Activated CD8-positive, alpha-beta memory T cell treated with anti-CD3 and anti-CD28 coated beads for 48 hours (primary cell): Measurements from ENCODE around the gene TRIP10.

Experiments
- DNase-seq, 3 experiments: peaks; one replicate each; pipeline ENCODE4 v3.0.0-alpha.2; 2020; ENCODE audit warnings: low read depth in 2 of 3, low spot score in 2 of 3

TRIP10 gene

DNA sequence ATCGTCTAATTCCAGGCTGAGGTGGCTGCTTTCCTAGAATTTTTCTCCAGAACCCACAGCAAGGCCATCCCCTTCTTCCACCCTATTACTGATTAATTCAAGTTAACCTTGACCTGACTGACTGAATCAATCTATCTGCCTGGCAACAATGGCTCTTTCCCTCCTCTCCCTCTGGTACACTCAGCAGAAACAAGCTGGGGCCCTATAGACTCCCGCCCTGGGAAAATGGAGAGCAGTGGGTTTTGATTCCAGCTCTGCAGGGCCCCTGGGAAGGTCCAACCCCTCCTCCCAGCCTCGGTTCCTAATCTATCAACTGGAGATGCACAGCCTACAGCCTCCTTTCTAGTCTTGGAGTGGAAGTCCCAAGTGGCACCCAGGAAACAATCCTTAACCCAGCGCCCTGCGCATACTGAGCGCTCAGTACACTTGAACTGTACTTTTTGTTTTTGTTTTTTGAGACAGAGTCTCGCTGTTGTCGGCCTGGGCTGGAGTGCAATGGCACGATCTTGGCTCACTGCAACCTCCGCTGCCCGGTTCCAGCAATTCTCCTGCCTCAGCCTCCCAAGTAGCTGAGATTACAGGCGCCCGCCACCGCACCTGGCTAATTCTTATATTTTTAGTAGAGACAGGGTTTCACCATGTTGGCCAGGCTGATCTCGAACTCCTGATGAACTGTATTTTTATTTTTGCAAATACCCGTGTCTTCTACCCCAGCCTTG lies 13.8 kb upstream of the TRIP10 start:
- no peak for DNase-seq

DNA sequence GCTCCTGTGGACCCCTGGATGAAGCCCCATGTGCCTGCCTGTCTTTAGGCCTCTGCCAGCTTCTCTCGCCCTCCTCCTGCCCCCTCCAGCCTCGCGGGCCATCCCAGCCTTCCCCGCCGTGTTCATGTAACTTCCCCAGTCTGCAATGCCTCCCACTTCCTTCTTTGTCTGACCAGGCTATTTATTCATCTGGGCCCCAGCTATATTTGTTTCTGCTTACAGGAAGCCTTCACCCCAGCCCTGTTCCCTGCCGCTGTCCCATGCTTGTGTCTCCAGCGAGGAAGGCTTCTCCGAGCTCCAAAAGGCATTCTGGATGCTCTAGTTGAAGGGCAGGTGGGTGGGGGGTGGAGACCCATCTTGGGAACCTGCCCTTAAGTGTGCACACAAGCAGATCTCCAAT lies 11.1 kb upstream of the TRIP10 start:
- DNase-seq = no peak

DNA sequence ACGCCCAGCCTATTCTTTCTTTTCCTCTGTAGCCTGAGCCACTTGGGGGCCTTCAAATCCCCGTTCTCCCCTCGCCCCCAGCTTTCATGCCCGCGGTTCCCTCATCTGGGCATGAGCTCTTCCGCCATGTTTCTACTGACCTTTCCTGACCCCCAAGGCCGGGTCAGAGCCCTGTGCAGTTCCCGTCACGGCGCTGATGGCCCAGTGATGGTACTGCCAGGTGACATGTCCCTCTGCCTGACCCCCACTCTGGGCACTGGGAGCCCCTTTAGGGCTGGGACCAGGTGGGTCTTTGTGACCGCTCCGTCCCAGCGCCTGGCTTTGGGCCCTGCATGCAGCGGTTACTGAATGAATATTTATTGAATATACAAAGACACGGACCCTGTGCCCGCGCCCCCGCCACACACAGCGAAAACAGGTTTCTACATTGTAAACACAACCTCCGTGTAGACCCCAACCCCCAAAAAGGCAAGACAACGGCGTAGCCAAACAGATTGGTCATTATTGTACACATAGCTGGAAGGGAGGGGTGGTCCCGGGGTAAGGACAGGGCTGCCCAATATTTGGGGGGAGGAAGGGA lies 9.8 kb upstream of the TRIP10 start:
- no peak for DNase-seq

DNA sequence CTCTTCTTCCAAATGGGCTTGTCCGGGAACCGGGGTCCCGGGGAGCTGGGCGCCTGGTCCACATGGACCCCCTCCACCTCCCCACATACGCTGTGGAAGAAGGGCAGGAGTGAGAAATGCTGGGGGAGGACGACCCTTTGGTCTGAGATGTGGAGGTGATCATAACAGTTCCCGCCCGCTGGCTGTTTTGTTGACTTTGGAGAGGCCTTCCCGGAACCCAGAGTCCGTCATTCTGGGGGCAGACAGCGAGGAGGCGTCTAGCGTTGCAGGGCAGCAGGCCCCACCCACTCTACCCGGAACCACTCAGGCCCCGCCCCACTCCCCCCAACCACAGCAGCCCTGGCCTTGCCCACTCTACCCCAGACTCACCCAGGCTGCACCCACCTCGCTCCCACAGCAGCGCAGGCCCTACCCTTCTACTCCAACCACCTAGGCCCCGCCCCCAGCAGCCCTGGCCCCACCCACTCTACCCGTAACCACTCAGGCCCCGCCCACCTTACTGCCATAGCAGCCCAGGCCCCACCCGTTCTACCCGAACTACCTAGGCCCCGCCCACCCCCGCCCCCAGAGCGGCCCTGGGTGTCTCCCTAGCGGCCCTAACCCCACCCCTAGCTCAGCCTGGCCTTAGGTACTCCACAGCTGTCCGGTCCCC lies 9.2 kb upstream of the TRIP10 start:
- peak in 1 of 3 experiments; percentile 23 for DNase-seq

DNA sequence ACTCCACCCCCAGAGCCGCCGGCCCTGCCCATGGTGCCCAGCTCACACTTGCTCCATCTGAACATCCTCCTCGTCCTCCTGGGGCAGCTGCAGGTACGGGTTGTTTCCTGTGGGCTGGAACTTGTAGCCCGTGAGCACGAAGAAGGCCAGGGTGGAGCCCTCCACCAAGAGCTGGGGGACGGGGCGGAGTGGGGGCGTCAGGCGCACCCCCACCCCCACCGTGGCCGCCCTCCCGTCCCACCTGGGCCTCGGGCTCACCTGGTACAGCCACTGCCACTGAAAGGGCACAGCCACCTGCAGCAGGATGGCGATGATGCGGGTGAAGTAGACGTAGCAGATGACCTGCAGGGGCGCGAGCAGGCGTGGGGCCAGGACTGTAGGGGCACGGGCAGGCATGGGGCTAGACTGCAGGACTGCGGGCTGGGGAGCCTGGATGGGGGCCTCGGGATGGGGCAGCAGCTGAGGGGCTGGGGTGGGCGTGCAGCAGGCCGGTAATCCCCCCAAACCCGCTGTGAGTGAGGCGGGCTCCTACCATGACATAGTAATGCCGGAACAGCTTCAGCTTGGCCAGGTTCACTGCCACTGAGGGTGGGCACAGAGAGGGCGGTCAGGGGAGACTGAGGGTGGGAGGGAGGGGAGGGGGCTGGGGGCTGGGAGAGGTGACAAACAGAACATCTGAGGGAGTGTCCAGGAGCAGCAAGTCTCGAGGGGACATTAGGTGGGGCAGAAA lies 8.4 kb upstream of the TRIP10 start:
- no peak for DNase-seq

DNA sequence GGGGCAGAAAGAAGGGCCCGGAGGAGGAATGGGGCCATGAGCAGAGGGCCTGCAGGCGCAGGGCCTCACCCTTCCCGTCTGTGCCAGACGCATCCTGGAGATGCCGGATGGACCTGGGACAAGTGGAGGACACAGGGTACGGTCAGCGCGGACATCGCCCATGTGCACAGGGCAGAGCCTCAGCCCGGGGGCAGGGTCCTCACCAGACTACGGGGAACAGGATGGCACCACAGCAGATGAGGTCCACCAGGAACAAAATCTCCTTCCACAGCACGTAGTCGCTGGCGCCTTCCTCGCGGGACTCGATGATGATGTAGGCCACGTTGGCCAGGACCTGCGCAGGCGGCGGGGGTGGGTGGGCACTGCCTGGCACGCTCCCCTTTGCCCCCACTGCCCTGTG lies 7.7 kb upstream of the TRIP10 start:
- no peak for DNase-seq

DNA sequence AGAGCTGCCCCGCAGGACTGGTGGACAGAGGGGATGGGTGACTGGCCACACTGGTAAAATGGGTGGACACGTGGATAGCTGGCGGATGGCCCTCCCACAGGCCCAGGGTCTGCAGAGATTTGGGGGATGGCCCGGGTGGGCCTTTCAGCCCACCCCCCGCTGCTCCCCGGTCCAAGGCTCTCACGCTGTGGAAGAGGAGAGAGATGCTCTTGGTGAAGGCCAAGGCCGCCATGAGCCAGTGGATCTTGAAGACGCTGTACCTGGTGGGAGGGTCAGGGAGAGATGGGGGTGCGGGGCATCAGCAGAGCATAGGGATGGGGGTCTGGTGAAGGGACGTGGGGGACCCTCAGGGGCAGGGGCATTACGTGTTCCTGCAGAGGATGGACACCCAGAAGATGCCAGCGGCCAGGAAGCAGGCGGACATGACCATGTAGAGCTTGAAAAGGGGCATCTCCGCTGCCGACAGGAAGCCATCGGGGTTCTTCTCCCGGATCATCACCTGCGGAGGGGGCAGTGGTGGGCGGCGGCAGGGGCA lies 6.6 kb upstream of the TRIP10 start:
- DNase-seq = no peak

DNA sequence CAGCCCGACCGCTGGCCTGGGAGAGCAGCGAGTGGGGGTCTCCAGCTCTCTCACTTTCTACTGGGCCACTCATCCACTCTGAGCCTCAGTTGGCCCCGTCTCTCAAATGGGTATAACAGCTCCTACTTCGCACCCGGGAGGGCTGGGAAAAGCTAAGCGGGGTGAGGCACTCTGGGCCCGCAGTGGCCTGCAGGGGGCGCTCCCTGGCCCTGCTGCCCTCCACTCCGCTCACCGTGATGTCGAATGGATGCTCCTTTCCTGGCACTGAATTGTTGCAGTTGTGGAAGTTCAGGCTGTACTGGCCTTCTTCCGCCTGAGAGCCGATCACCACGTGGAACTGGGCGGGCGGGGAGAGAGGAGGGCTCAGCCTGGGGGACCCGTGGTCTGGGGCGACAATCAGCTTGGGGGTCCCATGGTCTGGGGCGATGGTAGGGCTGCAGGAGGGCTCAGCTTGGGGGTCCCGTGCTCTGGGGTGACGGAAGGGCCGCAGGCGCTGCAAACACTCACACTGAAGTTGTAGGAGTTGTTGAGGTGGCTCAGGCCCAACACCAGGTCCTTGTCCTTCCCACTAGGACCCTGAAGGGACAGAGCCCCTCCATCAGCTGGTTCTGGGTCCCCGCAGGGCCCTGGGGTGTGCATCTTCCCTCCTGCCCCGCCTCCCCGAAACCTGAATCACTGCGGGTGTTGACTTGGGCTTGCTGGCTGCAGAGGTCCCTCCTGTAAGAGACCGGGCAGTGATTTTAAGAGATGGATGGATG lies 6.0 kb upstream of the TRIP10 start:
- DNase-seq = no peak

DNA sequence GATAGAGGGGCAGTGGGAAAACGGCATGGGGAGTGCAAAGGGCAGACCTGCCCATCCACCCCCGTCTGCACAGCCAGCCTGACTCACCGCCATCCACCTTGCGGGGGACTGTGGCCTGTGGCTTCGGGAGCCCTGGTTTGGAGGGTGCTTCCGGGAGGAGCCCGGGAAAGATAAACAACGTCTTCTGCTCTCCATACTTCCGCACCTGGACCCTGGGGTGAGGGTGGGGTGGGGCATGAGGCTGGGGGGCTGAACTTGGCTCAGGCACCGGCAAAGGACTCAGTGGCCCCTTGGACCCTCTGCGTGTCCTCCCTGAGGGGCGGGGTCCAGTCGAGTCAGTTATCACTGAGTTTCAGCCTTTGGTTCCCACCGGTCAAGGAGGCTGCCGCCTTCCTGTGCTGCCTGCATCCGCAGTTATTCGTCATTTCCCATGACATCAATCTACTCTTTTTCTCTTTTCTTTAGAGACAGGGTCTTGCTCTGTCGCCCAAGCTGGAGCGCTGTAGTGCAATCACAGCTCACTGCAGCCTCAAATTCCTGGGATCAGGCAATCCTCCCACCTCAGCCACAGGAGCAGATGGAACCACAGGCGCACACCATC lies 5.3 kb upstream of the TRIP10 start:
- DNase-seq = no peak

DNA sequence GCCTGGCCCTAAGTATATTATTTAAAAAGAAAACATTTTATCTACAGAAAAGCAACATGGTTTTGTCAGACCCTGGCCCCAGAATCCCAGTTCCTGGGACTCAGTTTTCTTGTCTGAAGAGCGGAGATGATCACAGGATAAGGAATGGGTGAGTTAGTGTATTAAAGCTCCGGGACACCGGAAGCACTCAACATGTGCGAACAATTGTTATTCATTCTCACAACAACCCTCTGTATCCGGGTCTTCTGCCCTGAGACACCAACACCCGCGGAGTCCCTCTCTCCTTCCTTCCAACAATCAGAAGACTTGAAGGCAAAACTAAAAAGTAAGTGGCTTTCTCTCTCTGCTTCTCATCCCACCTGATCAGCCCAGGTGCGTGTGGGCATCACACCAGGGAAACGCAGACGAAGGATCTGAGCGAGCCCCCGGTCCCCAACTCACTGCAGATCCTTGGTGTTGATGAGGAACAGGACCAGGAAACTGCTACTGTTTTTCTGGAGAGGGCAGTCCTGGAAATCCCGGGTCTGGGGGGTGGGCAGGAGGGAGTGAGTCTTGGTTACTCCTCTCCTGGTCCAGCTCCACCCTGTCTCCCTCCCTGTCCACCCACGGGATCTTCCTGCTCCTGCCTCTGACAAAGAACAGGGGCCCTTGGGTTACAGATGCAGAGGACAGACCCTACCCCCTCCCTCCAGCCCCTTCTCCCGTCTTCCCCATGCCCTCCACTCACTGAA lies 4.1 kb upstream of the TRIP10 start:
- DNase-seq = no peak

DNA sequence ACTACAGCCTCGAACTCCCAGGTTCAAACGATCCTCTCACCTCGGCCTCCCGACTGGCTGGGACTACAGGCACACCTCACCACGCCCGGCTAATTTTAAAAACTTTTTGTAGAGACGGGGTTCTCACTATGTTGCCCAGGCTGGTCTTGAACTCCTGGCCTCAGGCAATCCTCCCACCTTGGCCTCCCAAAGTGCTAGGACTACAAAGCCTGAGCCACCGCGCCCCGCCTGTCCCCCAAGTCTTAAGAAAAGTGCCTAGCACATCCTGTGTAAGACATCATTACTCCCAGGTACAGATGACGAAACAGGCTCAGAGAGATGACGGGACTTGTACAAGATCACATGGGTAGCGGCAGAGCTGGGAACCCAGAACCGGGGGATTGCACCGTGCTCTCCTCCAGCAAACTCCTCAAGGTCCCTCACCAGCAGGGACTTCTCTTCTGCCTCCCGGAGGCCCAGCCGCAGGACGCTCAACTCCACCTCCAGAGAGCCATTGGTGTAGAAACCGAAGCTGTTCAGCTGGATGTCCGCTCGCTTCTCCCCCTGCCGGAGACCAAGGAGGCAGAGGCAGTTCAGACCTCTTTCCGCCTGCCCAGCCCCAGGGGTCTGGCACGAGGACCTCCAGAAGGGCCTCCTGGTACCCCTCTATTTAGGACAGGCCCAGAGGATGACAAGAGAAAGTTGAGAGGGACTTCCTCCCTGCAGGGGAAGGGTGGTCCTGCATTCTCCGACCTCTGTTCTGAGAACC lies 3.1 kb upstream of the TRIP10 start:
- DNase-seq = peak; percentile 43 to 54 (median 47)

DNA sequence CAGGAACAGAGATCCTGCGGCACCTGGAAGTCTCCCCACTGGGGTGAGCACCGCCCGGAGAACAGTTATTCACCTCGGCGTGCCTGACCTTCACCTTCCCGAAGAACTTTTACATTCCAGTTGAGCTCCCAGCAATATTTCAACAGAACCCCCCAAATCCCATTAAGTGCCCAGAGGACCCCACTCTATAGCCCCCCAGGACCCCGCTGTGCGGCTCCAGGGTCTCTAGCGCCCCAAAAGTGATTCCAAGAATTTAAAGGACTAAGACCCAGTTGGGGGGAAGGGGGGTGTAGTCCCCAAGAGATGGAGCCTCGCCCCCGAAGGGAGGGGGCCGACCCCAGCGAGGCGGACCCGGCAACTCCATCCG lies 2.6 kb upstream of the TRIP10 start:
- no peak for DNase-seq

DNA sequence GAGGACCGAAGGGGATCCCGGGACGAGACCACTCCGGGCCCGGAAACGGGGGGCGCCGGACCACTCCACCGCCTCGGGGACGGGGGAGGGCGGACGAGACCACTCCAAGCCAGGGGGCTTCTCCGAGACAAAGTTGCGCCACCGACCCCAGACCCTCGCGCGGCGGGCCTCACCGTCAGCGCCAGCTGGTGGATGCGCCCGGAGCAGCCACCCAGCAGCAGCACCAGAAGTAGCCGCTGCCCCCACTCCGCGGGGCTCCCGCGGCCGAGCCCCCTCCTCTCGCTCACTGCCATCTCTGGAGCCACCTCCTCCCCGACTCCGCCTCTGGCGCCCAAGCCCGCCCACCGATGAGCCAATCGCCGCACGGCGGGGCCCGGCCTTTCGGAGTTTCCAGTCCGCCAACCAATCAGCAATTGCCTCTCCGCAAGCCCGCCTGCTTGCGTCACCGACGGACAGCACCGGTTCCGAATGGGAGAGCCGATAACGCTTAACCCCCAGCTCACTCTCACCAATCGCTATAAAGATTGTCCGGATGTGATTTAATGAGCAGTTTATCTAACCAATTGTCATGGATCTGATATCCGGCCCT lies 2.1 kb upstream of the TRIP10 start, which contains the start of gene GPR108:
Gene GPR108 (minus strand): TSS at position 297 of the 589 bp plus-strand sequence. CDS start 4 bp downstream, at position 293.
- peak; percentile 94 to 98 (median 96) for DNase-seq

DNA sequence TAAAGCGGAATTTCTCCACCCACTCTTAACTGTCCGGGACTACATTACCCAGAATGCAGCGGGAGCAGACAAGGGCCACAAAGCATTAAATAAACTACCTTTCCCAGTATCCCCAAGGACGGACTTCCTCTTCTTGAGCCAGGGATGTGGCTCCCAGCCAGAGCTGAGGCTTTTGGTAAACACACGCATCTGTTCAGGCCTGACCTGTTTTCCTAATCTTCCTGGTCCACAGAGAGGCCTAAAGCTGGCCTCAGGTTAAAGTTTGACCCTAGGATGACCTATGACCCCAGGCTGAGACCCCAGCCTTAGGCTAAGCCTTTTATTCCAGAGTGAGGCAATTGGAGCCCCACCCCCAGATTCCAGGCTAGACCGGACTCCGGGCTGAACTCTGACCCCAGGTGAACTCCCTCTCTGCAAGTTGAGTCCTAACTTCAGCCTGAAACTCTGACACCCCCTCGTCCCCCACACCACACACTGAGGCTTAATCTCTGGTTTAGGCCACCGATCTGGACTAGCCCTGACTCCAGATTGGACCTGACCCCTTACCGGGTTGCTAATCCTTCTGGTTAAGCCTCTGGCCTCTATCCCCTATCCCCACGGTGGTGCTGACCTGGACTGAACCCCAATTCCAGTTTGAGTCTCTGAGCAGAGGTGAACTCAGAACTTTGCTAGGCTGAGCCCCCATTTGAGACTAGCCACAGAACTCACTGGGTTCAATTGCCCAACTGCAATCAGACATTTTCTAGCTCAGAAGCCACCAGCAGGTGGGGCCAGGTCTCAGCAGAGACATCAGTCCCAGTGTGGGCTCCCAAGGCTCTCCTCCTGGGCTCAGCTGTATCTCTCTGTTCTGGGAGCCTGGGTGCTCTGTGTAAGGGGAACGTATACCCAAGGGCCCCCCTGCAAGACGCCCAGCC lies 1.4 kb upstream of the TRIP10 start:
- peak in 2 of 3 experiments; percentile 53 to 54 for DNase-seq

DNA sequence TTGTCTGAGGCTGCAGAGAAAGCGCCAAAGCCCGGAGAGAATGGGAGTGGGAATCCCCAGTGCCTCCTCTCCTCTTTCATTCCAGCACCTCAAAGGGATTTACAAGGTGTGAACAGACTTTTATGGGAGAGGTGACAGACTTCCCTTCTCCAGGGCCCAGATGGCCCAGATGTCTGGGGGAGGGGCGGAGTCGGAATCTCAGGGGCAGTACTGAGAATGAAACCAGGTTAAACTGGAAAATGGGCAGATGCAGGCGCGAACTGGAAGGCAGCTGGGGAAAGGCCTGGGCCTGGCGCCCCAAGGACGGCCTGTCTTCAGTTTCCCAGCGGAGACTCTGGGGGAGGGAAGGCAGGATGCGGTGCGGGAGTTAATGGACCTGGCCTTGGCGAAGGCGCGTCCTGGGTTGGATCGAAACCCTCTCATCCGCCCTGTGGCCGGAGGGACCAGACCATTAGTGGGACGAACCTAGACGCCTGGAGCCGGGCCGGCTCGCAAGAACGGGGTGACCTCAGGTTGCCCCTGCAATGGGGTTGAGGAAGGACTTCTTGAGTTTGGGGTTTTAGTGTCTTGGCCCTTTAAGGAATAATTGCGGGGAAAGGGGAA lies 592 bp upstream of the TRIP10 start:
- peak in 1 of 3 experiments; percentile 11 for DNase-seq

DNA sequence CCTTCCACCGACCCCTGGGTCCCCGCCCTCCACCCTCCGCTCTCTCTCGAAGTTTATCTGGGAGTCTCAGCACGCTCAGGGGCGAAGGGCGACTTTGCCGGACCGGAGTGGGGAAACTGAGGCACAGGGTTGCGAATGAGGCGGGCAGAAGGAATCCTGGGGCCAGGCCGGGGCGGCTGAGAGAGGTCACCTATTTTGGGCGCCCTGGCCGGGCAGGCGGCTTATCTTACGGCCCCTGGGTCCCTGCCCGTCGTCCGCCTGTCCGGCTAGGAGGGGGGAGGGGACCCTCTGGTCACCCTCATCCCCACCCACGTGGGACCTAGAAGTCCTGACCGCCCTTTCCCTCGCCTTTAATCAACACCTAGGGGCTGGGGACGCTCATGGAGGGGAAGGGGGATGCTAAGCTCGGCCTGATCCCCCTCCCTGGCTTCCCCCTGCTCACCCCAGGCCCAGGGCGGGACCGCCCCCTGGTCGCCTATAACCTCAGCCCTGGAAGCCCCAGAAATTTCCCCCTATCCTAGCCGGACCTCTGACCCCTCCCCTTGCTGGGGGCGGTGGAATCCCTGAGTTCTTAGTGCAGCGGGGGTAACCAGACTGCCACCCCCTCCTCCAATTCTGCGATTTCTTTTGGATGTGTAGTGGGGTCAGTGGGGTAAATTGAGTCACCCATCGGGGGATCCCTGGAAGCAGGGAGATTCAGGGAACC lies 556 bp downstream of the TRIP10 start:
- peak in 2 of 3 experiments; percentile 26 to 34 for DNase-seq
